ENCODE data around the gene MPC1. TPM values are rescaled to one million over a fixed set of nuclear protein-coding genes. Genes with fewer than 3 reads are reported as not detected.

Gene MPC1
- total and polyA plus RNA-seq, 2 donors (not counting 3 experiments of a cell fraction or from before 2014, with no cell fraction given): 15.5 to 17.5 TPM

DNA sequence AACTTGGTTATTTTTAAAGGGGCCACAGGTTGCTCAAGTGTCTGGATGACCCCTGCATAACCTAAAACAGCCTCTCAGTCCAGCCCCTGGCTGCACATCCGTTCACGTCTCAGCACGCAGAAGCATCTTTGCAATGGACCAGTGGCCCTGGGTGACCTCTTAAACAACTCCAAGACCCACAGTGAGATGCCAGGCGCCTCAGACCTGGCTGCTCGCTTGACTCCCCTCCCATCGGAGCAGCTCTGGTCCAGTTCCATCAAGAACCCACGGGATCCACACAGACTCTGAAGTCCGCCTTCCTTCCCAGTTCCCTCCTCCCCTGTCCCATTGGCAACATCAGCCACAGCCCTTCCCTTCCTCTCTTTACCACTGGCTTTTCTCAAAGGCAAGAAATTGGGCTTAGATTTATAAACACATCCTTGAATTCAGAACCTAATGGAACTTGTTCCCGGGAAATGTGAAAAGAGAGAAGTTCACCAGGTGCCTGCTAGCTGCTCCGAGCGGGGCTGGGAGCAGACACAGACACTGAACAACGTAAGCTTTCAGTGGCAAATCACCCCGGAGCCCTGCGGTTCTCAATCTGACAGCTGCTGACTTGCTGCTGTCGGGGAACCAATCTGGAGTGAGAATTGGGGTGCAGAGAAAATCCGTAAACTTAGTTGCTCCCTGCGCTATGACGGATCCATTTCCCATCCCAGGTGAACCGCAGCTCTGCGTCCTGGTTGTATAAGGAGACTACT, 39.6 kb upstream of the MPC1 start:
- Histone ChIP-seq H3K4me3 (replicated peaks in 1 of 3; ENCODE audit: insufficient read depth in 1 of 3, low read depth in 1 of 3, low read length in 3 of 3) (no peak overlapping the region), H3K9ac (replicated peaks; ENCODE audit: extremely low read depth, insufficient read depth, low read length) (no peak overlapping the region), H3K4me1 (ENCODE audit: control insufficient read depth, extremely low read depth, insufficient read depth, low read length) (peaks cover 5% of the 10 kb centered on the region), H3K4me2 (ENCODE audit: insufficient read depth, low read length) (no peak overlapping the region), H2AFZ (ENCODE audit: low read depth, low read length) (no peak overlapping the region), H3K9me1 (replicated peaks; ENCODE audit: control insufficient read depth, extremely low read depth, insufficient read depth, low read length) (no peaks in the 10 kb centered on the region), H3K79me2 (ENCODE audit: control insufficient read depth, insufficient read depth, low read length) (no peaks in the 10 kb centered on the region), H3K27ac (ENCODE audit: insufficient read depth, low read depth, low read length) (no peak overlapping the region), H3K27me3 (ENCODE audit: control insufficient read depth in 2 of 2, insufficient read depth in 2 of 2, low read length in 2 of 2) (no peaks in the 10 kb centered on the region), H4K20me1 (replicated peaks; ENCODE audit: control insufficient read depth, extremely low read depth, insufficient read depth, low read length) (no peaks in the 10 kb centered on the region), H3K36me3 (ENCODE audit: control insufficient read depth in 2 of 2, extremely low read depth in 1 of 2, insufficient read depth in 2 of 2, low read length in 2 of 2) (peaks cover 1 to 38% of the 10 kb centered on the region in 2 experiments), H3K9me3 (replicated peaks; ENCODE audit: control insufficient read depth, insufficient read depth, low read length) (no peaks in the 10 kb centered on the region)
- ChIA-PET CTCF (interaction anchor here (1.1 kb wide), 1 partner anchor 335 kb away, joined by 3 read pairs; no protein-coding TSS in a partner anchor), POLR2A (no interaction called here)
- no TSS peak for BruUV-seq (replicated peaks)
- FAIRE-seq (no peak), DNase-seq (ENCODE audit: low read depth, low spot score) (no peak)
- dilution Hi-C loops (cut with MboI; ENCODE audit: extremely low pct_ligation_motif_present, low sequenced_read_pairs) (no loop called here), intact Hi-C loops (cut with micrococcal nuclease) (no loop called here)
- TF ChIP-seq MYC (IDR thresholded peaks at IDR 0.05; ENCODE audit: low read depth, low read length): no peak
- TF ChIP-seq JUN (IDR thresholded peaks at IDR 0.05; ENCODE audit: borderline replicate concordance, insufficient read depth, insufficient read length, low read depth): no peak
- TF ChIP-seq POLR2AphosphoS5 (IDR thresholded peaks at IDR 0.05; ENCODE audit: insufficient read depth, low read depth, low read length): no peak
- TF ChIP-seq FOS (IDR thresholded peaks at IDR 0.05; ENCODE audit: borderline replicate concordance, insufficient read depth, low read length): no peak
- TF ChIP-seq, protein P1, sequence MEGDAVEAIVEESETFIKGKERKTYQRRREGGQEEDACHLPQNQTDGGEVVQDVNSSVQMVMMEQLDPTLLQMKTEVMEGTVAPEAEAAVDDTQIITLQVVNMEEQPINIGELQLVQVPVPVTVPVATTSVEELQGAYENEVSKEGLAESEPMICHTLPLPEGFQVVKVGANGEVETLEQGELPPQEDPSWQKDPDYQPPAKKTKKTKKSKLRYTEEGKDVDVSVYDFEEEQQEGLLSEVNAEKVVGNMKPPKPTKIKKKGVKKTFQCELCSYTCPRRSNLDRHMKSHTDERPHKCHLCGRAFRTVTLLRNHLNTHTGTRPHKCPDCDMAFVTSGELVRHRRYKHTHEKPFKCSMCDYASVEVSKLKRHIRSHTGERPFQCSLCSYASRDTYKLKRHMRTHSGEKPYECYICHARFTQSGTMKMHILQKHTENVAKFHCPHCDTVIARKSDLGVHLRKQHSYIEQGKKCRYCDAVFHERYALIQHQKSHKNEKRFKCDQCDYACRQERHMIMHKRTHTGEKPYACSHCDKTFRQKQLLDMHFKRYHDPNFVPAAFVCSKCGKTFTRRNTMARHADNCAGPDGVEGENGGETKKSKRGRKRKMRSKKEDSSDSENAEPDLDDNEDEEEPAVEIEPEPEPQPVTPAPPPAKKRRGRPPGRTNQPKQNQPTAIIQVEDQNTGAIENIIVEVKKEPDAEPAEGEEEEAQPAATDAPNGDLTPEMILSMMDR (IDR thresholded peaks at IDR 0.05; ENCODE audit: extremely low read depth in 1 of 2, insufficient read depth in 1 of 2, low read depth in 1 of 2, low read length in 2 of 2): no peak
- TF ChIP-seq POLR2A (IDR thresholded peaks at IDR 0.05; ENCODE audit: low read depth, low read length): no peak
- TF ChIP-seq EZH2 (IDR thresholded peaks at IDR 0.05; ENCODE audit: borderline replicate concordance, low read depth, low read length, severe bottlenecking): no peak
- TF ChIP-seq, protein P2, sequence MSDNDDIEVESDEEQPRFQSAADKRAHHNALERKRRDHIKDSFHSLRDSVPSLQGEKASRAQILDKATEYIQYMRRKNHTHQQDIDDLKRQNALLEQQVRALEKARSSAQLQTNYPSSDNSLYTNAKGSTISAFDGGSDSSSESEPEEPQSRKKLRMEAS (IDR thresholded peaks at IDR 0.05; ENCODE audit: insufficient read depth, insufficient read length): no peak
